HG03045 (cell line): Measurements from ENCODE around the gene PCBP4.

Source experiments
- ATAC-seq: cut with Tn5 transposase; IDR thresholded peaks from one replicate; pipeline ENCODE4 v1.9.1; 2021; ENCODE audit warnings: mild to moderate bottlenecking, moderate library complexity; ENCODE audit not compliant: unreplicated experiment

The PCBP4 gene

GRCh38 chr3:51921081-51921578 lies 46.1 kb downstream of the PCBP4 start:
- ATAC-seq: no peak

GRCh38 chr3:51916418-51916817 lies 50.8 kb downstream of the PCBP4 start:
- ATAC-seq: no peak

GRCh38 chr3:51908026-51908425 lies 59.2 kb downstream of the PCBP4 start:
- ATAC-seq: no peak
